MCF 10A (cell line): ENCODE data around the gene CAMK1D. TPM values are rescaled to one million over a fixed set of nuclear protein-coding genes. Genes with fewer than 3 reads are reported as not detected.

Experiments
- BruUV-seq: library from RNA; stranded (reverse); fragments of 400-500 nt; replicated peaks from 2 replicates; lab custom pipeline; 2021; lab: Mats Ljungman, UMichigan
- CTCF ChIA-PET: fragments of 300-600 bp; sonication (Branson Sonifier 250); formaldehyde crosslinking; extraction: SDS; loops from one replicate; lab custom pipeline; 2021; ENCODE audit warnings: antibody characterized with exemption, inconsistent platforms; lab: Yijun Ruan, JAX
- POLR2A ChIA-PET: fragments of 300-600, 350-650 bp; sonication (Branson Sonifier 250); formaldehyde crosslinking; extraction: SDS; loops from one replicate; lab custom pipeline; 2020; ENCODE audit warnings: antibody characterized with exemption, inconsistent platforms; lab: Yijun Ruan, JAX
- DNase-seq: peaks from one replicate; pipeline ENCODE4 v3.0.0-alpha.2; 2018; ENCODE audit not compliant: unreplicated experiment
- H3K27ac Mint-ChIP-seq: one replicate; pipeline ENCODE4 v1.8.0; 2022; ENCODE audit warnings: mild to moderate bottlenecking, low read depth, mixed read lengths; ENCODE audit not compliant: unreplicated experiment
- H3K27me3 Mint-ChIP-seq: one replicate; pipeline ENCODE4 v1.8.0; 2022; ENCODE audit warnings: mixed read lengths; ENCODE audit not compliant: insufficient read depth, unreplicated experiment
- H3K36me3 Mint-ChIP-seq: one replicate; pipeline ENCODE4 v1.8.0; 2022; ENCODE audit warnings: mild to moderate bottlenecking, moderate library complexity, mixed read lengths; ENCODE audit not compliant: insufficient read depth, unreplicated experiment
- H3K4me1 Mint-ChIP-seq: one replicate; pipeline ENCODE4 v1.8.0; 2022; ENCODE audit warnings: mixed read lengths; ENCODE audit not compliant: insufficient read depth, unreplicated experiment
- H3K4me3 Mint-ChIP-seq: one replicate; pipeline ENCODE4 v1.8.0; 2022; ENCODE audit warnings: mild to moderate bottlenecking, moderate library complexity, mixed read lengths; ENCODE audit not compliant: unreplicated experiment
- H3K9me3 Mint-ChIP-seq: one replicate; pipeline ENCODE4 v1.8.0; 2022; ENCODE audit warnings: mixed read lengths; ENCODE audit not compliant: unreplicated experiment
- intact Hi-C: fragments of 100-400 bp; cut with micrococcal nuclease; formaldehyde crosslinking; loops from 2 replicates; pipeline ENCODE4 v1.14.1; 2022
- total RNA-seq: library from RNA; stranded (reverse); gene quantifications from 2 replicates; pipeline ENCODE4 v1.2.3, GENCODE V29; 2022
- TF ChIP-seq, protein P1 (sequence below): fragments of 200-600 bp; IDR thresholded peaks from one replicate; pipeline ENCODE4 v1.8.0; 2022; ENCODE audit warnings: antibody characterized with exemption, mild to moderate bottlenecking; ENCODE audit not compliant: unreplicated experiment

Gene CAMK1D
- total RNA-seq, 1 experiment from 2014 or later, result 1.7 TPM

DNA sequence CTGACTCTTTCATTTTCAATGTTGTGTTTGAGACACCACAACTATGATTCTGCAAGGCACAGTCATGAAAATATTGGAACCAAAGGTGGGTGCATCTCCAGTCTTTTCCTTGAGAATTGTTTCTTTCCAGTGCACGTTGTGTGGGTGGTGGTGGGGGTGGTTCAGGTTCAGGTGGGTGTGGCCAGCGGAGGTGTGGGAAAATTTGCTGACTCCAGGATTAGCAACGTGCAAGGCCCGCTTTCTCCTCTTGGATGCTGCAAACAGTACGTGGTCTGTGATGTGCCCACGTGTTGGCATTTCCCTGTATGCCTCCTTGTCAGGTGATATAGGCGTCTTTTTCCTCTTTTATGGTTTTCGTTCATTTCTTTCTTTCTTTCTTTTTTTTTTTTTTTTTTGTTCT, 59.1 kb downstream of the CAMK1D start:
- Mint-ChIP-seq H3K9me3 (peaks cover 5% of the 10 kb centered on the region), H3K4me1 (no peaks in the 10 kb centered on the region), H3K4me3 (no peak overlapping the region), H3K36me3 (no peaks in the 10 kb centered on the region), H3K27ac (no peak overlapping the region), H3K27me3 (peaks cover 11% of the 10 kb centered on the region)
- ChIA-PET CTCF (no interaction called here), POLR2A (no interaction called here)
- intact Hi-C loops, result no loop called here
- no TSS peak for BruUV-seq
- no peak for DNase-seq
- TF ChIP-seq, protein P1, sequence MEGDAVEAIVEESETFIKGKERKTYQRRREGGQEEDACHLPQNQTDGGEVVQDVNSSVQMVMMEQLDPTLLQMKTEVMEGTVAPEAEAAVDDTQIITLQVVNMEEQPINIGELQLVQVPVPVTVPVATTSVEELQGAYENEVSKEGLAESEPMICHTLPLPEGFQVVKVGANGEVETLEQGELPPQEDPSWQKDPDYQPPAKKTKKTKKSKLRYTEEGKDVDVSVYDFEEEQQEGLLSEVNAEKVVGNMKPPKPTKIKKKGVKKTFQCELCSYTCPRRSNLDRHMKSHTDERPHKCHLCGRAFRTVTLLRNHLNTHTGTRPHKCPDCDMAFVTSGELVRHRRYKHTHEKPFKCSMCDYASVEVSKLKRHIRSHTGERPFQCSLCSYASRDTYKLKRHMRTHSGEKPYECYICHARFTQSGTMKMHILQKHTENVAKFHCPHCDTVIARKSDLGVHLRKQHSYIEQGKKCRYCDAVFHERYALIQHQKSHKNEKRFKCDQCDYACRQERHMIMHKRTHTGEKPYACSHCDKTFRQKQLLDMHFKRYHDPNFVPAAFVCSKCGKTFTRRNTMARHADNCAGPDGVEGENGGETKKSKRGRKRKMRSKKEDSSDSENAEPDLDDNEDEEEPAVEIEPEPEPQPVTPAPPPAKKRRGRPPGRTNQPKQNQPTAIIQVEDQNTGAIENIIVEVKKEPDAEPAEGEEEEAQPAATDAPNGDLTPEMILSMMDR, result no peak

DNA sequence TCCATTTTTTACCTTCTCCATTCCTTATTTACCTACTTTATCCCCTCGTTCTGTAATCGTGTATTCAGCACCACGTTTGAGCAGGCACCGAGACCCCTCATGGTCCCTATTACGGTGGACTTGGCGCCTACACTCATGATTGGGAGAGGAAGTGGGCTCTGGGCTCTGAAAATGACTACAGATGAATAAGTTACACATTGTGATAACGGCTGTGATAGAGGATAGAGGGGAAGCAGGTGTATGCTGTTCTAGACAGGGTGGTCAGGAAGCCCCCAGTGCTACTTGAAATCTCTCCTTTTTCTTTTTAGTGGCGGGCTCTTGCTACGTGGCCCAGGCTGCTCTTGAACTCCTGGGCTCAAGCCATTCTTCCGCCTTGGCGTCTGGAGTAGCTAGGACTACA, 59.8 kb downstream of the CAMK1D start:
- H3K27me3 Mint-ChIP-seq, result peaks cover 11% of the 10 kb centered on the region
- no peak overlapping the region for H3K4me3 Mint-ChIP-seq
- BruUV-seq, result no TSS peak
- intact Hi-C loops, result no loop called here
- CTCF ChIA-PET, result interaction anchor here (0.5 to 0.6 kb wide), 2 partner anchors 22 to 100 kb away, joined by 3 to 4 read pairs; no protein-coding TSS in a partner anchor
- no peak overlapping the region for H3K27ac Mint-ChIP-seq
- H3K4me1 Mint-ChIP-seq, result no peaks in the 10 kb centered on the region
- TF ChIP-seq, protein P1, result no peak
- POLR2A ChIA-PET, result no interaction called here
- peaks cover 8% of the 10 kb centered on the region for H3K9me3 Mint-ChIP-seq
- no peaks in the 10 kb centered on the region for H3K36me3 Mint-ChIP-seq
- no peak for DNase-seq

DNA sequence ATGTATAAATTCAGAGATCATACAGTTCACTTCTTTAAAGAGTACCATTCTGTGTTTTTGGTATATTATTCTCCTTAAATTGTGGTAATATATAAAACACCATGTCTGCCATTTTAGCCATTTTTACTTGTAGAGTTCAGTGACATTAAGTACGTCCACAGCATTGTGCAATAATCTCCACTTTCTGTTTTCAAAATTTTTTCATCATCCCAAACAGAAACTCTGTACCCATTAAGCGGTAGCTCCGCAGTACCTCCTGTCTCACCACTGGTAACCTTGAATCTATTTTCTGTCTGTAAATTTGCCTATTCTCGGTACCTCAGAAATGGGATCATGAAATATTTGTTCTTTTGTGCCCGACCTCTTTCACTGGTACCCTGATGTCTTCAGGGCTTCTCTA, 60.3 kb downstream of the CAMK1D start:
- Mint-ChIP-seq H3K9me3 (peaks cover 8% of the 10 kb centered on the region), H3K4me1 (no peaks in the 10 kb centered on the region), H3K27me3 (peaks cover 11% of the 10 kb centered on the region), H3K27ac (no peak overlapping the region), H3K36me3 (no peaks in the 10 kb centered on the region), H3K4me3 (no peak overlapping the region)
- no peak for DNase-seq
- POLR2A ChIA-PET, result no interaction called here
- TF ChIP-seq, protein P1, result no peak
- CTCF ChIA-PET, result interaction anchor here (0.5 to 0.6 kb wide), 2 partner anchors 21 to 99 kb away, joined by 3 to 4 read pairs; no protein-coding TSS in a partner anchor
- intact Hi-C loops, result no loop called here
- no TSS peak for BruUV-seq

DNA sequence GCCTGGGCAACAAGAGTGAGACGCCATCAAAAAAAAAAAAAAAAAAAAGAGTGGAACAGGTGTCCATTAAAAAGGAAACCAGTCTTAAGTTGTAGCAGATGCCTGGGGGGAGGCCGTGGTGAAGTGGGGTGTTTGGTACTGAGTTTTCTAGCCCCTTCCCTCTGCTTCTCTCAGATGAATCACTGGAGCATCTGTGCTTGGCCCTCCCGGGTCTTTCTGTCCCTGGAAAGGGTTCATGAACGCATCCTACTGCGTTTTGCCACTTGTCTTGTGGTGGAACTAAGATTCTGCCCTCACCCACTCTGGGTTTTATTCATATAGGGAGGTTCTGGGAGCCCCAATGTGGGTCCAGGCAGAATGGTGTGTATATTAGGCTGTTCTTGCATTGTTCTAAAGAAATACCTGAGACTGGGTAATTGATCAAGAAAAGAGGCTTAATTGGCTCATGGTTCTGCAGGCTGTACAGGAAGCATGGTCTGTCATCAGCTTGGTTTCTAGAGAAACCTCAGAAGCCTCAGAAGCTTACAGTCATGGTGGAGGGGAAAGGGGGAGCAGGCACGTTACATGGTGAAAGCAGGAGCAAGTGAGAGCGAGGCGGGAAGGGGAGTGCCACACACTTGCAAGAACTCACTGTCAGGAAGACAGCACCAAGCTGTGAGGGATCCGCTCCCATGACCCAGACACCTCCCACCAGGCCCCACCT, 63.5 kb downstream of the CAMK1D start:
- ChIA-PET CTCF (no interaction called here), POLR2A (no interaction called here)
- no peak for DNase-seq
- Mint-ChIP-seq H3K9me3 (peaks cover 8% of the 10 kb centered on the region), H3K4me3 (no peak overlapping the region), H3K27ac (no peak overlapping the region), H3K4me1 (peaks cover 5% of the 10 kb centered on the region), H3K36me3 (no peaks in the 10 kb centered on the region), H3K27me3 (peaks cover under 1% of the 10 kb centered on the region)
- intact Hi-C loops, result no loop called here
- TF ChIP-seq, protein P1, result no peak
- no TSS peak for BruUV-seq
